ENCODE data around the gene ITGA2B. TPM values are rescaled to one million over a fixed set of nuclear protein-coding genes. Genes with fewer than 3 reads are reported as not detected.

Gene ITGA2B
- total and polyA plus RNA-seq, 2 of the 4 experiments (the other 2 are of a cell fraction) = under 0.01 to 0.26 TPM

DNA sequence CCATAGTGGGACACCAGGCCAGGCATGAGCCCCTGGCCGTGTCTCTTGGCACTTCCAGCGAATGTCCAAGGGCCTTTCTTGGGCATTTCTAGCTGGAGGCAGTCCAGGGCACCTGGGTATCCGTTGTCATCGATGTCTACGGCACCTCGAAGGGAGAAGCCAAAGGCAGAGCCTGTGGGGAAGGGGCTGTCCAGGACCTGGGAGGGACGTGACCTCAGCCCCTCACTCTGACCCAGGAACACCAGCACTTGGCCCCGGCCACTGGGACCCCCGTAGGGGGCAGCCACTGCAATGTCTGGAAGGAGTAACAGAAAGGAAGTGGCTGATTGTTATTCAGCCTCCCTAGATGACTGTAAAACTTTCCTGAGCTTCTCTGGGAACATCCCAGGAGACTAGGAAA is 8.7 kb downstream of the ITGA2B start:
- Histone ChIP-seq H3K23ac (ENCODE audit: low read depth, low read length) (no peak overlapping the region), H2BK120ac (ENCODE audit: low read depth, low read length) (no peak overlapping the region), H3K4me2 (ENCODE audit: low read depth, low read length) (no peak overlapping the region), H3K56ac (ENCODE audit: extremely low read depth, insufficient read depth, low read length) (no peak overlapping the region), H3K4me1 (ENCODE audit: control insufficient read depth, insufficient read depth, low read length) (peaks cover under 1% of the 10 kb centered on the region; the same call in 1 of the 2 replicates), H3K18ac (ENCODE audit: low read depth, low read length) (no peak overlapping the region), H3K79me1 (ENCODE audit: low read depth in 1 of 2, low read length in 2 of 2) (no peaks in the 10 kb centered on the region), H2AK5ac (ENCODE audit: low read depth, low read length) (no peak overlapping the region), H3K36me3 (ENCODE audit: control insufficient read depth, insufficient read depth, low read length) (no peaks in the 10 kb centered on the region), H4K8ac (ENCODE audit: low read depth in 2 of 2, low read length in 2 of 2) (no peak overlapping the region), H2AFZ (replicated peaks; ENCODE audit: low read length, poor library complexity) (no peak overlapping the region), H4K91ac (ENCODE audit: insufficient read depth, low read depth, low read length) (no peak overlapping the region), H3K9me3 (ENCODE audit: control insufficient read depth, insufficient read depth, low read length) (no peaks in the 10 kb centered on the region; the same call in 1 of the 2 replicates), H3K4me3 (ENCODE audit: insufficient read depth, low read depth, low read length) (no peak overlapping the region), H3K4ac (ENCODE audit: low read depth, low read length) (no peak overlapping the region), H4K5ac (ENCODE audit: low read depth, low read length) (no peak overlapping the region), H2BK15ac (ENCODE audit: low read depth, low read length) (no peak overlapping the region), H2BK20ac (ENCODE audit: low read depth, low read length) (no peak overlapping the region), H4K20me1 (ENCODE audit: insufficient read depth, low read length) (0 out of 2 replicates have a peak, but pooled peaks cover 3% of the 10 kb centered on the region), H2BK5ac (ENCODE audit: low read depth, low read length, poor library complexity, severe bottlenecking) (no peak overlapping the region), H3K9me1 (ENCODE audit: insufficient read depth, low read length) (no peaks in the 10 kb centered on the region), H3K27me3 (ENCODE audit: control insufficient read depth, insufficient read depth, low read length) (peaks cover 36% of the 10 kb centered on the region), H2AK9ac (replicated peaks; ENCODE audit: low read depth, low read length, poor library complexity) (no peak overlapping the region), H3K9ac (ENCODE audit: low read depth, low read length) (no peak overlapping the region), H3K14ac (replicated peaks; ENCODE audit: low read depth, low read length) (no peak overlapping the region), H3K27ac (ENCODE audit: insufficient read depth, low read length) (no peak overlapping the region)
- TF ChIP-seq RFX5 (IDR thresholded peaks at IDR 0.05; ENCODE audit: low read depth, low read length) (no peak), MAZ (IDR thresholded peaks at IDR 0.05; ENCODE audit: borderline replicate concordance, low read depth, low read length) (no peak), MAFK (IDR thresholded peaks at IDR 0.05; ENCODE audit: low read depth, low read length) (no peak), RAD21 (IDR thresholded peaks at IDR 0.05; ENCODE audit: low read length) (no peak), POLR2A (IDR thresholded peaks at IDR 0.05; ENCODE audit: low read depth, low read length) (no peak), SMC3 (IDR thresholded peaks at IDR 0.05; ENCODE audit: low read depth, low read length) (no peak), CEBPB (IDR thresholded peaks at IDR 0.05; ENCODE audit: low read depth, low read length) (no peak), BHLHE40 (IDR thresholded peaks at IDR 0.05; ENCODE audit: low read depth, low read length) (no peak), FOS (IDR thresholded peaks at IDR 0.05; ENCODE audit: low read depth, low read length) (no peak)
- ChIA-PET CTCF (no interaction called here), POLR2A (ENCODE audit: unreplicated experiment) (no interaction called here)
- ATAC-seq (ENCODE audit: low read depth) (no peak), DNase-seq (no peak)
- WGBS, 2 experiments (ENCODE audit: extremely low coverage in 2 of 2, insufficient read length in 1 of 2) = 68% methylated on average over 3 of the region's 9 CpGs; no CpG with 5 or more reads in 1 of the 2 experiments
- no TSS peak for BruUV-seq (replicated peaks)
- dilution Hi-C loops (cut with HindIII; ENCODE audit: low sequenced_read_pairs, unreplicated experiment) = no loop called here
- in situ Hi-C loops (cut with MboI; ENCODE audit: low sequenced_read_pairs) = no loop called here
- intact Hi-C loops (cut with micrococcal nuclease) = no loop called here
